T-helper 2 cell treated with Interferon-gamma antibody and Interleukin-4, amounts not matched to agents 100 ng/mL and 5 ng/mL, for 36 hours (primary cell): Measurements from ENCODE around the gene CACNA1E. TPM values are rescaled to one million over a fixed set of nuclear protein-coding genes. Genes with fewer than 3 reads are reported as not detected.

ENCODE experiments used
- intact Hi-C: fragments of 100-400 bp; cut with micrococcal nuclease; formaldehyde crosslinking; loops from one replicate; pipeline ENCODE4 v1.15.1; 2023
- total RNA-seq: library from RNA; stranded (reverse); gene quantifications from 2 replicates; pipeline ENCODE4 v1.2.3, GENCODE V29; 2022

The CACNA1E gene
- total RNA-seq, 1 donor from 2014 or later, result 0.05 TPM

GRCh38 chr1:181562395-181562794 lies 79.1 kb downstream of the CACNA1E start:
- intact Hi-C loops, result no loop called here

GRCh38 chr1:181568736-181569135 lies 85.4 kb downstream of the CACNA1E start:
- intact Hi-C loops, result no loop called here

GRCh38 chr1:181577475-181577874 lies 94.2 kb downstream of the CACNA1E start:
- intact Hi-C loops, result no loop called here

GRCh38 chr1:181583598-181583997 lies 100.3 kb downstream of the CACNA1E start:
- intact Hi-C loops, result no loop called here

- intact Hi-C loops, result no loop called here
These were observed 104.6 kb downstream of the CACNA1E start for GRCh38 chr1:181587870-181588438.

GRCh38 chr1:181588631-181589030 lies 105.3 kb downstream of the CACNA1E start:
- intact Hi-C loops, result no loop called here

- intact Hi-C loops, result no loop called here
These were observed 109.0 kb downstream of the CACNA1E start for GRCh38 chr1:181592255-181592859.

GRCh38 chr1:181593042-181593441 lies 109.7 kb downstream of the CACNA1E start:
- intact Hi-C loops, result no loop called here

- intact Hi-C loops, result no loop called here
These were observed 111.2 kb downstream of the CACNA1E start for GRCh38 chr1:181594553-181594952.

- intact Hi-C loops, result no loop called here
These were observed 111.9 kb downstream of the CACNA1E start for GRCh38 chr1:181595234-181595633.

- intact Hi-C loops, result no loop called here
These were observed 118.1 kb downstream of the CACNA1E start for GRCh38 chr1:181601186-181601950.

GRCh38 chr1:181603735-181604410 lies 120.6 kb downstream of the CACNA1E start:
- intact Hi-C loops, result no loop called here

GRCh38 chr1:181604482-181605249 lies 121.3 kb downstream of the CACNA1E start:
- intact Hi-C loops, result no loop called here

GRCh38 chr1:181607524-181607923 lies 124.2 kb downstream of the CACNA1E start:
- intact Hi-C loops, result no loop called here

- intact Hi-C loops, result no loop called here
These were observed 125.1 kb downstream of the CACNA1E start for GRCh38 chr1:181608386-181608785.

GRCh38 chr1:181608948-181609347 lies 125.6 kb downstream of the CACNA1E start:
- intact Hi-C loops, result no loop called here

GRCh38 chr1:181612100-181612499 lies 128.8 kb downstream of the CACNA1E start:
- intact Hi-C loops, result no loop called here

- intact Hi-C loops, result no loop called here
These were observed 135.2 kb downstream of the CACNA1E start for GRCh38 chr1:181618559-181618958.

- intact Hi-C loops, result no loop called here
These were observed 136.9 kb downstream of the CACNA1E start for GRCh38 chr1:181620183-181620582.

GRCh38 chr1:181623850-181624249 lies 140.5 kb downstream of the CACNA1E start:
- intact Hi-C loops, result no loop called here

- intact Hi-C loops, result no loop called here
These were observed 143.1 kb downstream of the CACNA1E start for GRCh38 chr1:181626279-181626938.
